Measurements from ENCODE around the gene CPNE6.

Gene CPNE6

DNA sequence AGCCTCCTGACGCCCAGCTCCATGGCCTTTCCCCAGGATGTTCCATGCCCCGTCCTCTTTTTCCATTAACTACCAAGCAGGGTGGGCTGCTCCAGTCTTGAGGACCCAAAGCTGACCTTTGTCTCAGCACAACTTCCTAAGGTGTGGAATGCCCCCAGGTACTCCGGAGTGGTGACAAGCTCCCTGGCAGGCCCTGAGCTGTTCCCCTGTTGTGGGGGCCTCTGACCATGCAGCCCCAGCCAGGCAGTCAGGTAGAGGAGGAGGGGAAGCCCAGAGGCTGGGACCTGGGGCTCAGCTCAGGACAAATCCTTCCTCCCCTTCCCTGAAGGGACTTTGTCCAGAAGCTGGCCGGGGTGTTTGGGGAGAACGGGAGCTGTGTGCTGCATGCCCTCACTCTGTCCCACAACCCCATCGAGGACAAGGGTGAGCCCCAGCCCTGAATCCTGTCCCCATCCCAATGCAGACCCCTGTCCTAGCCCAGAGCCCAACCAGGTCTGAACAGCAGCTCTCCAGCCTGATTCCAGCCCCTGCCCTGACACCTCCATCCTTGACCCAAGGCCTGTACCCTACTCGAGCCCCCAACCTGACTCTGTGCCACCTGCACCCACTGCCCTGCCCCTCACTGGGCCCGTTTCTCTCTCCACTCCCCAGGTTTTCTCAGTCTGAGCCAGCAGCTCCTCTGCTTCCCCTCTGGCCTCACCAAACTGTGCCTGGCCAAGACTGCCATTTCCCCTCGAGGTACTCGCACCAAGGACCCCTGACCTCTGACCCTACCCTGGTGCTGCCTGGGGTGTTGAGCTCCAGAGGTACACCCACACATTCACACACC lies 15.2 kb upstream of the CPNE6 start:
- no peaks in the 10 kb centered on the region for H3K79me2 ChIP-seq (ENCODE audit: insufficient read depth, low read length)
- no peaks in the 10 kb centered on the region for H3K36me3 ChIP-seq (ENCODE audit: low read length)
- no peaks in the 10 kb centered on the region for H3K27me3 ChIP-seq (ENCODE audit: low read length)
- no peak overlapping the region for H3K4me2 ChIP-seq (ENCODE audit: low read depth, low read length, poor library complexity, severe bottlenecking)
- no peak overlapping the region for H2AFZ ChIP-seq (ENCODE audit: low read depth, low read length, severe bottlenecking)
- H4K20me1 ChIP-seq (ENCODE audit: low read depth, low read length): no peaks in the 10 kb centered on the region
- H3K9me3 ChIP-seq (ENCODE audit: insufficient read depth, low read length): no peaks in the 10 kb centered on the region
- no peak overlapping the region for H3K4me3 ChIP-seq (ENCODE audit: insufficient read depth, low read length, poor library complexity, severe bottlenecking)
- no peaks in the 10 kb centered on the region for H3F3A ChIP-seq (ENCODE audit: insufficient read depth)
- H3K27ac ChIP-seq (ENCODE audit: low read depth, low read length): no peak overlapping the region
- no peak overlapping the region for H3K9ac ChIP-seq (ENCODE audit: low read length)
- TF ChIP-seq CTCF (IDR thresholded peaks at IDR 0.05; ENCODE audit: insufficient read depth, low read length, poor library complexity, severe bottlenecking) (no peak), EZH2phosphoT487 (conservative IDR thresholded peaks at IDR 0.05; ENCODE audit: low read length) (no peak)
- H3K9me2 ChIP-seq (replicated peaks; ENCODE audit: insufficient read depth, low read length): no peaks in the 10 kb centered on the region

DNA sequence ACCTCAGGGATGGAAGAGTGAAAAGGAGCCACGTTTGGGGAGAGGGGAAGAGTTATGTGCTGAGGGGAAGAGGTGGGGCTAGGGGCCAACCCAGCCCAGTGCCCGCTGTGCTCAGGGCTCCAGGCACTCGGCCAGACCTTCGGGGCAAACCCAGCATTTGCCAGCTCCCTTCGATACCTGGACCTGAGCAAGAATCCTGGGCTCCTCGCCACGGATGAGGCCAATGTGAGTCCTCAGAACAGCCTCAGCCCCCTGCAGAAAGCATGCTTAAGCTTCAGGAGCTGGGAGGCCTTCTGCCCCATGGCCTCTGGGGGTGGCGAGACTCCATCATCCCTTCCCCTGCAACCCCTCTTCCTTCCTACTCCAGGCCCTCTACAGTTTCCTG lies 14.6 kb upstream of the CPNE6 start:
- TF ChIP-seq CTCF (IDR thresholded peaks at IDR 0.05; ENCODE audit: insufficient read depth, low read length, poor library complexity, severe bottlenecking) (no peak), EZH2phosphoT487 (conservative IDR thresholded peaks at IDR 0.05; ENCODE audit: low read length) (no peak)
- Histone ChIP-seq H3K27ac (ENCODE audit: low read depth, low read length) (no peak overlapping the region), H3F3A (ENCODE audit: insufficient read depth) (no peaks in the 10 kb centered on the region), H2AFZ (ENCODE audit: low read depth, low read length, severe bottlenecking) (no peak overlapping the region), H3K27me3 (ENCODE audit: low read length) (no peaks in the 10 kb centered on the region), H3K36me3 (ENCODE audit: low read length) (no peaks in the 10 kb centered on the region), H3K79me2 (ENCODE audit: insufficient read depth, low read length) (no peaks in the 10 kb centered on the region), H3K9me3 (ENCODE audit: insufficient read depth, low read length) (no peaks in the 10 kb centered on the region), H3K4me2 (ENCODE audit: low read depth, low read length, poor library complexity, severe bottlenecking) (no peak overlapping the region), H3K9me2 (replicated peaks; ENCODE audit: insufficient read depth, low read length) (no peaks in the 10 kb centered on the region), H3K4me3 (ENCODE audit: insufficient read depth, low read length, poor library complexity, severe bottlenecking) (no peak overlapping the region), H3K9ac (ENCODE audit: low read length) (no peak overlapping the region), H4K20me1 (ENCODE audit: low read depth, low read length) (no peaks in the 10 kb centered on the region)

DNA sequence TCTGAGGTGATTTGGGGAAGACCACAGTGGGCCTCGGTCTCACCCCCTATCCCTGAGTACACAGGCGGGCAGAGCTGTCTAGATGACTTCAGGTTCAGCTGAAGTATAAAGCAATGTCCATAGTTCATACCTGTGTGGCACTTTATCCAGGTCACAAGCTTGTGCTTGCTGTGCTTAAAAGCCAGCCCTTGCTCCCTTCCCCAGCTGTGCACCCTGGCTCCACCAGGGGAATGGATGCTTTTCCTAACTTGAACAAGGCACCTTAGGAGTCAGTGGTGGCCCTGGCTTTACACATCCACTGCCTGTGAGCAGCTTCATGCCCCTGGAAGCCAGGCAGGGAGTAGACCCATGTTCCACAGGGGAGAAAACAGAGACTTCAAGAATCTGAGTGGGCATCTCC lies 14.1 kb upstream of the CPNE6 start:
- H3K9me3 ChIP-seq (ENCODE audit: insufficient read depth, low read length): no peaks in the 10 kb centered on the region
- no peaks in the 10 kb centered on the region for H3F3A ChIP-seq (ENCODE audit: insufficient read depth)
- no peak overlapping the region for H3K4me3 ChIP-seq (ENCODE audit: insufficient read depth, low read length, poor library complexity, severe bottlenecking)
- H3K27ac ChIP-seq (ENCODE audit: low read depth, low read length): no peak overlapping the region
- no peaks in the 10 kb centered on the region for H3K79me2 ChIP-seq (ENCODE audit: insufficient read depth, low read length)
- H3K27me3 ChIP-seq (ENCODE audit: low read length): no peaks in the 10 kb centered on the region
- H4K20me1 ChIP-seq (ENCODE audit: low read depth, low read length): no peaks in the 10 kb centered on the region
- no peaks in the 10 kb centered on the region for H3K9me2 ChIP-seq (replicated peaks; ENCODE audit: insufficient read depth, low read length)
- no peak overlapping the region for H2AFZ ChIP-seq (ENCODE audit: low read depth, low read length, severe bottlenecking)
- no peak for TF ChIP-seq EZH2phosphoT487 (conservative IDR thresholded peaks at IDR 0.05; ENCODE audit: low read length)
- TF ChIP-seq CTCF (IDR thresholded peaks at IDR 0.05; ENCODE audit: insufficient read depth, low read length, poor library complexity, severe bottlenecking): no peak
- H3K36me3 ChIP-seq (ENCODE audit: low read length): no peaks in the 10 kb centered on the region
- no peak overlapping the region for H3K4me2 ChIP-seq (ENCODE audit: low read depth, low read length, poor library complexity, severe bottlenecking)
- H3K9ac ChIP-seq (ENCODE audit: low read length): no peak overlapping the region
